ENCODE data around the gene ZNF578.

DNA sequence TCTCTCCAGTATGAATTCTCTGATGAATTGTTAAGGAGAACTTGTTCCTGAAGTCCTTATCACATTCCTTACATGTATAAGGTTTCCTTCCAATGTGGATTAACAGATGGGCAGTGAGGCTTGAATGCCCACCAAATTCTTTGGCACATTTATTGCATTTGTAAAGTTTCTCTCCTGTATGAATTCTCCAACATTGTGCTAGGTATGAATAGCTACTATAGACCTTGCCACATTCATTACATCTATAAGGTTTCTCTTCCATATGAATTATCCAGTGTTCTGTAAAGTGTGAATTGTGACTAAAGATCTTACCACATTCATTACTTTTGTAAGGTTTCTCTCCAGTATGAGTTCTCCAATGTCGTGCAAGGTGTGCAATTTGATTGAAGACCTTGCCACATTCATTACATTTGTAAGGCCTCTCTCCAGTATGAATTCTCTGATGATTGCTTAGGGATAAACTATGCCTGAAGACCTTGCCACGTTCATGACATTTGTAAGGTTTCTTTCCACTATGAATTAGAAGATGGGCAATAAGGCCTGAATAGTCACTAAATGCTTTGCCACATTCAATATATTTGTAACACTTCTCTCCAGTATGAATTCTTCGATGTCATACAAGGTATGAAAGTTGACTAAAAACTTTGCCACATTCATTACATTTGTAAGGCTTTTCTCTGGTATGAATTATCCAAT is 20.4 kb downstream of the ZNF578 start:
- TF ChIP-seq, protein P1, sequence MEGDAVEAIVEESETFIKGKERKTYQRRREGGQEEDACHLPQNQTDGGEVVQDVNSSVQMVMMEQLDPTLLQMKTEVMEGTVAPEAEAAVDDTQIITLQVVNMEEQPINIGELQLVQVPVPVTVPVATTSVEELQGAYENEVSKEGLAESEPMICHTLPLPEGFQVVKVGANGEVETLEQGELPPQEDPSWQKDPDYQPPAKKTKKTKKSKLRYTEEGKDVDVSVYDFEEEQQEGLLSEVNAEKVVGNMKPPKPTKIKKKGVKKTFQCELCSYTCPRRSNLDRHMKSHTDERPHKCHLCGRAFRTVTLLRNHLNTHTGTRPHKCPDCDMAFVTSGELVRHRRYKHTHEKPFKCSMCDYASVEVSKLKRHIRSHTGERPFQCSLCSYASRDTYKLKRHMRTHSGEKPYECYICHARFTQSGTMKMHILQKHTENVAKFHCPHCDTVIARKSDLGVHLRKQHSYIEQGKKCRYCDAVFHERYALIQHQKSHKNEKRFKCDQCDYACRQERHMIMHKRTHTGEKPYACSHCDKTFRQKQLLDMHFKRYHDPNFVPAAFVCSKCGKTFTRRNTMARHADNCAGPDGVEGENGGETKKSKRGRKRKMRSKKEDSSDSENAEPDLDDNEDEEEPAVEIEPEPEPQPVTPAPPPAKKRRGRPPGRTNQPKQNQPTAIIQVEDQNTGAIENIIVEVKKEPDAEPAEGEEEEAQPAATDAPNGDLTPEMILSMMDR (conservative IDR thresholded peaks at IDR 0.05 in 1 of 2, IDR thresholded peaks at IDR 0.05 in 1 of 2; ENCODE audit: low read depth in 1 of 2, low read length in 2 of 2), result no peak
- no peak for TF ChIP-seq EZH2 (IDR thresholded peaks at IDR 0.05; ENCODE audit: low read length, missing control alignments)
